HepG2 (cell line): ENCODE measurements around the gene PRRG3. TPM values are rescaled to one million over a fixed set of nuclear protein-coding genes. Genes with fewer than 3 reads are reported as not detected.

Experiments
- ATAC-seq: fragments of 200-7000 bp; cut with Tn5 transposase; 3 replicates; pipeline ENCODE4 v1.9.1; 2020; ENCODE audit warnings: mild to moderate bottlenecking, moderate library complexity
- BruUV-seq: library from RNA; stranded (reverse); fragments of 400-500 nt; replicated peaks from 2 replicates; lab custom pipeline; 2021; lab: Mats Ljungman, UMichigan
- CTCF ChIA-PET: fragments of 300-600 bp; formaldehyde crosslinking; extraction: SDS; loops from one replicate; lab custom pipeline; 2021; ENCODE audit warnings: low total read pairs, inconsistent platforms, low intra/inter-chr PET ratio; lab: Yijun Ruan, JAX
- POLR2A ChIA-PET: fragments of 350-600 bp; sonication (Branson Sonifier 250); formaldehyde crosslinking; loops from one replicate; lab custom pipeline; 2020; ENCODE audit warnings: antibody characterized with exemption, inconsistent platforms; lab: Yijun Ruan, JAX
- DNase-seq: peaks from one replicate; pipeline ENCODE4 v3.0.0-alpha.2; 2015; ENCODE audit warnings: low spot score
- FAIRE-seq: peaks from 3 replicates; lab custom pipeline; 2011; peaks lifted over from hg19 to GRCh38; lab: Jason Lieb, UNC
- H2AFZ ChIP-seq: one replicate; pipeline ENCODE4 v1.6.1; 2011; ENCODE audit warnings: low read length, inconsistent platforms
- H3K27ac ChIP-seq: fragments of 300-600 bp; 3 replicates; pipeline ENCODE4 v1.8.0; 2011; ENCODE audit warnings: mixed run types, mild to moderate bottlenecking, mixed read lengths, low read length, inconsistent platforms; ENCODE audit not compliant: insufficient read depth; ENCODE audit errors: extremely low read length
- H3K27me3 ChIP-seq, 2 experiments: fragments of 200-600 bp in 1 of 2; 2 replicates in 1 of 2; 3 replicates in 1 of 2; pipeline versions ENCODE4 v1.6.0 to v1.8.0; 2011; ENCODE audit warnings: low read length in 2 of 2, mild to moderate bottlenecking in 2 of 2, moderate library complexity in 2 of 2, inconsistent platforms in 1 of 2; ENCODE audit not compliant: insufficient read depth in 2 of 2, control insufficient read depth in 1 of 2
- H3K36me3 ChIP-seq, 2 experiments: fragments of 200-600 bp in 1 of 2; replicated peaks in 1 of 2; 2 replicates in 1 of 2; 3 replicates in 1 of 2; pipeline versions ENCODE4 v1.5.1 to v1.8.0; 2011; ENCODE audit warnings: low read length in 2 of 2, inconsistent platforms in 1 of 2; ENCODE audit not compliant: insufficient read depth in 2 of 2, control insufficient read depth in 1 of 2
- H3K4me1 ChIP-seq: 2 replicates; pipeline ENCODE4 v1.5.1; 2012; ENCODE audit warnings: low read length, inconsistent platforms; ENCODE audit not compliant: insufficient read depth
- H3K4me2 ChIP-seq: 2 replicates; pipeline ENCODE4 v1.6.0; 2011; ENCODE audit warnings: low read depth, low read length, inconsistent platforms
- H3K4me3 ChIP-seq, 3 experiments: fragments of 200-600 bp in 1 of 3; sonication (generic), shearing (Covaris generic) in 1 of 3; replicated peaks in 1 of 3; 2 replicates each; pipeline ENCODE4 v1.5.1; 2011 to 2016; ENCODE audit warnings: low read length in 3 of 3, inconsistent platforms in 2 of 3, low read depth in 2 of 3, mild to moderate bottlenecking in 2 of 3, control low read depth in 1 of 3, mixed read lengths in 1 of 3; ENCODE audit not compliant: insufficient read depth in 1 of 3
- H3K79me2 ChIP-seq: one replicate; pipeline ENCODE4 v1.6.1; 2011; ENCODE audit warnings: low read length, inconsistent platforms; ENCODE audit not compliant: insufficient read depth
- H3K9ac ChIP-seq: 2 replicates; pipeline ENCODE4 v1.6.0; 2011; ENCODE audit warnings: mild to moderate bottlenecking, low read depth, low read length, inconsistent platforms; ENCODE audit not compliant: insufficient read depth
- H3K9me3 ChIP-seq: 2 replicates; pipeline ENCODE4 v1.5.1; 2012; ENCODE audit warnings: mild to moderate bottlenecking, low read length
- H4K20me1 ChIP-seq: 2 replicates; pipeline ENCODE4 v1.6.0; 2011; ENCODE audit warnings: inconsistent platforms, mild to moderate bottlenecking, low read length, moderate library complexity; ENCODE audit not compliant: insufficient read depth
- ATRX ChIP-seq: sonication (generic); formaldehyde crosslinking; IDR thresholded peaks from 2 replicates; pipeline ENCODE4 v1.4.0; 2020; ENCODE audit warnings: missing genetic modification reagents, borderline replicate concordance
- DNMT3B ChIP-seq: conservative IDR thresholded peaks from 2 replicates; pipeline ENCODE4 v1.6.1; 2016; ENCODE audit warnings: missing biosample characterization, control low read depth
- ELF4 ChIP-seq: sonication (generic); formaldehyde crosslinking; IDR thresholded peaks from 2 replicates; pipeline ENCODE4 v1.5.0; 2020; ENCODE audit warnings: missing genetic modification reagents, mild to moderate bottlenecking, moderate library complexity, borderline replicate concordance
- FOXP1 ChIP-seq, 2 experiments: fragments of 450-650 bp in 1 of 2; IDR thresholded peaks; 2 replicates each; pipeline ENCODE4 v1.6.1; 2017 to 2018; ENCODE audit warnings: antibody characterized with exemption in 1 of 2
- HNRNPUL1 ChIP-seq: fragments of 200-400 bp; formaldehyde crosslinking; IDR thresholded peaks from 2 replicates; pipeline ENCODE4 v1.6.1; 2017; ENCODE audit warnings: low read depth, mild to moderate bottlenecking, low read length, moderate library complexity
- HOXA7 ChIP-seq: sonication (generic); formaldehyde crosslinking; IDR thresholded peaks from 2 replicates; pipeline ENCODE4 v1.8.1; 2022; ENCODE audit warnings: mild to moderate bottlenecking, missing genetic modification reagents, moderate library complexity
- KLF9 ChIP-seq: IDR thresholded peaks from 2 replicates; pipeline ENCODE4 v1.6.1; 2016; ENCODE audit warnings: low read depth
- MAFK ChIP-seq, 2 experiments: IDR thresholded peaks in 1 of 2; conservative IDR thresholded peaks in 1 of 2; 2 replicates each; pipeline ENCODE4 v1.6.1; 2011; ENCODE audit warnings: improper control_type of control experiment in 2 of 2, low read length in 2 of 2
- NCOA1 ChIP-seq: sonication (generic); formaldehyde crosslinking; IDR thresholded peaks from 2 replicates; pipeline ENCODE4 v1.9.0; 2021; ENCODE audit warnings: missing genetic modification reagents
- SMAD1 ChIP-seq: sonication (generic); formaldehyde crosslinking; IDR thresholded peaks from 2 replicates; pipeline ENCODE4 v1.4.0; 2020; ENCODE audit warnings: missing genetic modification reagents, low read depth, mild to moderate bottlenecking, borderline replicate concordance
- SRF ChIP-seq: IDR thresholded peaks from 2 replicates; pipeline ENCODE4 v1.6.1; 2011; ENCODE audit warnings: mild to moderate bottlenecking, low read depth, low read length, moderate library complexity
- STAG1 ChIP-seq: sonication (generic); formaldehyde crosslinking; IDR thresholded peaks from 2 replicates; pipeline ENCODE4 v1.4.0; 2020; ENCODE audit warnings: missing genetic modification reagents
- TBP ChIP-seq: sonication (generic); formaldehyde crosslinking; IDR thresholded peaks from 2 replicates; pipeline ENCODE4 v1.5.0; 2020; ENCODE audit warnings: missing genetic modification reagents
- ZBTB20 ChIP-seq: sonication (generic); formaldehyde crosslinking; IDR thresholded peaks from 2 replicates; pipeline ENCODE4 v1.8.1; 2023; ENCODE audit warnings: missing genetic modification reagents, low read depth, mild to moderate bottlenecking, borderline replicate concordance
- ZBTB7A ChIP-seq: sonication (generic); formaldehyde crosslinking; IDR thresholded peaks from 2 replicates; pipeline ENCODE4 v1.8.0; 2022; ENCODE audit warnings: mild to moderate bottlenecking, missing genetic modification reagents
- ZNF232 ChIP-seq: sonication (generic); formaldehyde crosslinking; IDR thresholded peaks from 2 replicates; pipeline ENCODE4 v1.4.0; 2020; ENCODE audit warnings: missing genetic modification reagents, borderline replicate concordance
- ZNF678 ChIP-seq: sonication (generic); formaldehyde crosslinking; IDR thresholded peaks from 2 replicates; pipeline ENCODE4 v1.4.0; 2020; ENCODE audit warnings: mild to moderate bottlenecking, missing genetic modification reagents
- WGBS: methylation state at CpG from one replicate; pipeline ENCODE4 v1.1.6; 2017; ENCODE audit warnings: low lambda C conversion rate; 5-methylcytosine and 5-hydroxymethylcytosine counted together
- in situ Hi-C: cut with HindIII; loops from 2 replicates; pipeline ENCODE4 v1.10.0; 2017; ENCODE audit warnings: low pct_unique_long_range_greater_than_20kb; ENCODE audit not compliant: extremely low pct_ligation_motif_present
- intact Hi-C: fragments of 100-400 bp; cut with micrococcal nuclease; formaldehyde crosslinking; loops from one replicate; pipeline ENCODE4 v1.10.0; 2022; ENCODE audit not compliant: unreplicated experiment
- polyA plus RNA-seq, 8 experiments: library from polyadenylated mRNA; depleted of rRNA in 3 of 8; stranded (reverse) in 7 of 8; unstranded in 1 of 8; fragments of >200 nt; fragmentation: Illumina TruSeq in 4 of 8; extraction: Trizol in 4 of 8; gene quantifications; 2 replicates each; pipeline versions ENCODE4 v1.2.1 to v1.2.3, GENCODE V29; 2011 to 2016; ENCODE audit warnings: low read depth in 4 of 8, missing spikeins in 1 of 8, mixed read lengths in 1 of 8; ENCODE audit not compliant: insufficient read depth in 1 of 8
- total RNA-seq, 5 experiments: library from RNA; depleted of rRNA; stranded (reverse); fragments of >200 nt; fragmentation: Illumina TruSeq; extraction: Trizol; gene quantifications; 2 replicates each; pipeline ENCODE4 v1.2.3, GENCODE V29; 2016; ENCODE audit warnings: low read depth in 1 of 5
- TF ChIP-seq, protein P1 (sequence below): sonication (generic); formaldehyde crosslinking; IDR thresholded peaks from 2 replicates; pipeline ENCODE4 v1.8.0; 2022; ENCODE audit warnings: mild to moderate bottlenecking, missing genetic modification reagents; ENCODE audit not compliant: insufficient replicate concordance

Gene PRRG3
- total and polyA plus RNA-seq, 2 of the 13 experiments (the other 11 are each of a cell fraction or from before 2014, with no cell fraction given), result not detected

- Histone ChIP-seq H3K4me3 (no peak overlapping the region), H3K36me3 (no peaks in the 10 kb centered on the region), H3K9me3 (no peaks in the 10 kb centered on the region), H3K4me1 (no peaks in the 10 kb centered on the region), H3K9ac (no peak overlapping the region), H3K27me3 (no peaks in the 10 kb centered on the region; a peak in 1 of 5 replicates)
- intact Hi-C loops, result no loop called here
- FAIRE-seq (no peak), ATAC-seq (no peak), DNase-seq (no peak)
- WGBS, result 20% methylated on average over 1 of the region's 6 CpGs
- CTCF ChIA-PET, result no interaction called here
- in situ Hi-C loops, result loop anchor here (25.0 kb wide), 1 partner anchor 181 kb away; no protein-coding TSS in a partner anchor
- BruUV-seq, result no TSS peak
- POLR2A ChIA-PET, result no interaction called here
- TF ChIP-seq TBP (CRISPR knock-in tag) (no peak), HOXA7 (no peak), KLF9 (no peak), NCOA1 (CRISPR knock-in tag) (no peak), ATRX (CRISPR knock-in tag) (no peak), ZBTB20 (CRISPR knock-in tag) (no peak), STAG1 (CRISPR knock-in tag) (no peak), SRF (no peak), SMAD1 (CRISPR knock-in tag) (no peak)
- TF ChIP-seq, all 625 proteins: peak for 0
- Histone ChIP-seq H3K4me2 (no peak overlapping the region), H3K79me2 (no peaks in the 10 kb centered on the region), H3K27ac (no peak overlapping the region), H4K20me1 (no peaks in the 10 kb centered on the region), H2AFZ (no peak overlapping the region)
Observed at GRCh38 chrX:151692825-151693224, 2.4 kb upstream of the PRRG3 start.

DNA sequence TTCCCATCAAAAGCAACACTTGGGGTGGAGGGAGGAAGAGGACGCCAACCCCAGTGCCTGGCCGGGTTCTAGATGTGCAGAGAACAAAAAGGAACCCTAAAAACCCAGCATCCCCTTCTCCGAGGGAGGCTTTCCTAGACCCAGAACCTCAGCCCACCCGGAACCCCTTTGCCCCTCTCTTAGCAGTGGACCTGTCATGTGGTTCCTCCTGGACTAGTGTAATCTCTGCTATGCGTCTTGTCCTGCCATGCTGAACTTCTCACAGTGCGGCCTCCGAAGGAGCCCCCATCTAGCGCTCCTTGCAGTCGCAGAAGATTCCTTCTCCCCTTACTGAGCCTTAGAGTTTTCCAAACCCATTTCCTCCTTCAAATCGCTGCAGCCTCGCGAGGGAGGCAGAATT, 1.1 kb upstream of the PRRG3 start:
- ATAC-seq (no peak), DNase-seq (no peak), FAIRE-seq (no peak)
- no peak overlapping the region for H3K27ac ChIP-seq
- no peaks in the 10 kb centered on the region for H3K4me1 ChIP-seq
- BruUV-seq, result no TSS peak
- WGBS, result 64% methylated on average over 7 of the region's 12 CpGs
- no peak overlapping the region for H3K4me3 ChIP-seq
- no peak overlapping the region for H2AFZ ChIP-seq
- no peaks in the 10 kb centered on the region for H4K20me1 ChIP-seq
- H3K9ac ChIP-seq, result no peak overlapping the region
- CTCF ChIA-PET, result no interaction called here
- no peaks in the 10 kb centered on the region for H3K79me2 ChIP-seq
- H3K4me2 ChIP-seq, result no peak overlapping the region
- POLR2A ChIA-PET, result no interaction called here
- no peaks in the 10 kb centered on the region for H3K9me3 ChIP-seq
- no peaks in the 10 kb centered on the region for H3K27me3 ChIP-seq
- in situ Hi-C loops, result loop anchor here (25.0 kb wide), 1 partner anchor 182 kb away; no protein-coding TSS in a partner anchor
- intact Hi-C loops, result no loop called here
- H3K36me3 ChIP-seq, result no peaks in the 10 kb centered on the region
- TF ChIP-seq ZBTB7A (no peak), ZNF232 (CRISPR knock-in tag) (no peak), ZNF678 (CRISPR knock-in tag) (no peak), ELF4 (no peak), FOXP1 (IDR thresholded peaks at IDR 0.05) (no peak), FOXP1 (CRISPR knock-in tag; IDR thresholded peaks at IDR 0.05) (no peak), DNMT3B (CRISPR knock-in tag) (no peak), HNRNPUL1 (no peak), ATRX (CRISPR knock-in tag) (no peak), MAFK (conservative IDR thresholded peaks at IDR 0.05 in 1 of 2, IDR thresholded peaks at IDR 0.05 in 1 of 2; ENCODE audit: low read length in 2 of 2) (no peak)
- TF ChIP-seq, protein P1, sequence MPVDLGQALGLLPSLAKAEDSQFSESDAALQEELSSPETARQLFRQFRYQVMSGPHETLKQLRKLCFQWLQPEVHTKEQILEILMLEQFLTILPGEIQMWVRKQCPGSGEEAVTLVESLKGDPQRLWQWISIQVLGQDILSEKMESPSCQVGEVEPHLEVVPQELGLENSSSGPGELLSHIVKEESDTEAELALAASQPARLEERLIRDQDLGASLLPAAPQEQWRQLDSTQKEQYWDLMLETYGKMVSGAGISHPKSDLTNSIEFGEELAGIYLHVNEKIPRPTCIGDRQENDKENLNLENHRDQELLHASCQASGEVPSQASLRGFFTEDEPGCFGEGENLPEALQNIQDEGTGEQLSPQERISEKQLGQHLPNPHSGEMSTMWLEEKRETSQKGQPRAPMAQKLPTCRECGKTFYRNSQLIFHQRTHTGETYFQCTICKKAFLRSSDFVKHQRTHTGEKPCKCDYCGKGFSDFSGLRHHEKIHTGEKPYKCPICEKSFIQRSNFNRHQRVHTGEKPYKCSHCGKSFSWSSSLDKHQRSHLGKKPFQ (CRISPR knock-in tag), result no peak
